HuH-7 (cell line): ENCODE measurements around the gene POFUT1.
"Not testable (repeated sequence)": the region's sequence is repeated elsewhere in the genome, so short reads cannot be mapped to it uniquely, and the experiment has no call there.

ENCODE experiments used
- DNase-seq: peaks from one replicate; pipeline ENCODE4 v3.0.0; 2011; ENCODE audit warnings: low spot score

The POFUT1 gene

DNA sequence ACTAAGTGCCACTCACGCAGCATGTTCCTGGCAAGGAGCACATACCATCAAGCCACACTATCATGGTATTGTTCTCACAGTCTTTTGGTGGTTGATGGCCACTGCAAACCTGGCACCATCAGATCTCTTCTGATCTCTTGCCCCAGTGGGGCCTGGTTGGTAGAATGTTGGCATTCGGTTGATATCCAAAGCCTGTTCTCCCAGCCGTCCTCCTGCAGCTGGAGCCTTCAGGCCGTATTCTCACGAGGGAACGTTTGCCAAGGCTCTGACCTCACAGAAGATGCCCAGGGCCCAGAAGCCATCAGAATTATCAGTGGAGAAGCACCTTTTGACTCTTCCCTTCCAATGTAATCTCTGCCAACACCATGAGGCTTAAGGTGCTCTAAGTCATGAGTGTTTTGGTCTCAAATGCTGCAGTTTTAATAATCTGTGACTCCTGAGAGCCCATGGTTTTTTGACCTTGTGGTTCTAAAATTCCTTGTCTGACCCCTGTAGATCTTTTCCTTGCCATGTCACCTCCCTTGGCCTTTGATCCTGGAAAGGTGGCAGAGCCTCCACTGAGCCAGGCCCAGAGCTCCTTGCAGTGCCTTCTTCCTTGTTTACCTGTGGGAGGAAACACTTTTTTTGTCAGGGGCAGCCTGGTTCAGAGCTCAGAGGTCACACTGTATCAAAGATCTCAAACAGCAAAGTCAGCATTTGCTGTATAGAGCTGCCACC is 27.8 kb downstream of the POFUT1 start:
- DNase-seq: no peak

DNA sequence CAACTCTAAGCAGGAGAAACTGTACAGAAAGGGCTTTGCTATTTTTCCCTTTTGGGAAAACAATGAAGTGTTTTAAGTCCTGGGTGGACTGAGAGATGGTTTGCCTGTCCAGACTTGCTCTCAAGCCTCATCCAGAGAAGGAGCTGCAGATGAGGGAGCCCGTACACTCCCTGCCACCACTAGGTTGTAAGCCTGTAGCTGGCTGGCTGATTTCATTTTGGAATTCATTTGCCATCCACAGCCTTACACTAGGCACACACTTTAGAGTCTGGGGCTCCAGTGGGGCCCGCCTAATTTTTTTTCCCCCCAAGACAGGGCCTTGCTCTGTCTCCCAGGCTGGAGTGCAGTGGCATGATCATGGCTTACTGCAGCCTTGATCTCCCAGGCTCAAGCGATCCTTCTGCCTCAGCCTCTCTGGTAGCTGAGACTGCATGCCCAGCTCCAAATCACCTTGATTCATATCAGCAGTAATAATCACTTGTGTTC is 28.4 kb downstream of the POFUT1 start:
- no peak for DNase-seq

DNA sequence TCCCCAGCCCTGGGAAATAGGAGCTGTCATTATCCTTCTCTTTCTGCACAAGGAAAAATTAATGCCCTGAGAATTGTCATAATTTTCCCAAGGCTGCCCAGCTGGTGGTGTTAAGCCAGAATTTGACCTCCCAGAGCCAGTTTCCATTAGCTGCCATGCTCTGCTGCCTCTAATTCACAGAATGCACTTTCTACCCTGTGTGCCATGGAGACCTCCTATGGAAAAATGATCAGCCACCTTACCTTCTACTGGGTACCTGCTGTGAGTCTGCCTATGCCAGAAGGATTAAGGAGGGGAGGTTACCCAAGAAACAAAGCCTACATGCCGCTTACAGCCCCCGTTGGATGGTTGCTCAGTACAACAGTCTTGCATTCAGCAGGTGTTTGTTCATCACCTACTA is 29.1 kb downstream of the POFUT1 start:
- DNase-seq: no peak

DNA sequence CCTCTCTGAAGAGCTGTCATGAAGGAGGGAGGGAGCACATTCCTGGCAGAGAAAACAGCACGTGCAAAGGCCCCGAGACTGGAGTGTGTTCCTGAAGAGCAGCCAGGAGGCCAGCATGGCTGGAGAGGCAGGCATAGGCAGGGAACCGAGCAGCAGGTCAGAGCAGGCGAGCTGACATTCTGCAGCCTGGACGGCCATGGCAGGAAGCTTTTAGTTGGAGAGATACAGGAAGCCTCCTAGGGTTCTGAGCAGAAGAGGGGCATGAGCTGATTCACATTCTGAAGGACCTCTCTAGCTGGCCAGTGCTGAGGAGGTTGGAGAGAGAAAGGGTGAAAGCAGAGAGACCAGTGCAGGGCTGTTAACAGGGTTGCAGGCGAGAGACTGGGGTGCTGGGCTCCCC is 29.7 kb downstream of the POFUT1 start:
- no peak for DNase-seq

DNA sequence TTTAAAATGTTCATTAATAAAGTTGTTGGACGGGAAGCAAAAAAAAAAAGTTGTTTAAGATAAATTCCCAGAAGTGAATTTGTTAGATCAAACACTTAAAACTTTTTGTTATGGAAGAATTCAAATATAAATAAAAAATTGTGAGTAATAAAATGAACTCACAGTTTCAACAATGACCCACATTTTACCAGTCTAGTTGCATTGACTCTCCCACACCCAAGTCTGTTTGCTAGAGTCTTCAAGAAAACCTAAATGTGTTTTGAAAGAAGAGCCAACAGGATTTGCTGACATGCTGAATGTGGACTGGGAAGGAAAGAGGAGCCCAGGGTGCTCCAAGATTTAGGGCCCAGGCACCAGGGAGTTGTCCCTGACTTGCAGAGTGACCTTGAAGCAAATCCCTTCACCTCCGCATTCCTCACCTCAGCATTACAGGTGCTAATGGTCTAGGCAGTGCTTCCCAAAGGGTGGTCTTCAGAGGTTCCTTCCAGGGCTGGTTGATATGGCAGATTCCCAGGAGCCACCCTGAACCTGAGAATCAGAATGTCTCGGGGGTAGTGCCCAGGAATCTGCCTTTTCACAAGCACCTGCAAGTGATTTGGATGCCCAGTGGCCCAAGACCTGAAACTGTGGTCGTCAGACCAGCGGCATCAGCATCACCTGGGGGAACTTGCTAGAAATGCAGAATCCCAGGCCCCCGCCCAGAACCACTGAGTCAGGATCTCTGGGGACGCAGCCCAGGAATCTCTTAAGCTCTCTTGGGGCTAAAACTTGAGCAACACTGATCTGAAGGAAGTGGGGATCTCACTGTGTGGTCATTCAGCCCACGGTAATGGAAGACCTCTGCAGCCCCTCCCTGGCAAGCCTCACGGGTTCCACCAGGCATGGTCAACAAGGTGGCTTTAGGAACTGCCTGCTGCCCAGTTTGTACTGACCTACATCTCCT is 31.1 kb downstream of the POFUT1 start:
- no peak for DNase-seq

DNA sequence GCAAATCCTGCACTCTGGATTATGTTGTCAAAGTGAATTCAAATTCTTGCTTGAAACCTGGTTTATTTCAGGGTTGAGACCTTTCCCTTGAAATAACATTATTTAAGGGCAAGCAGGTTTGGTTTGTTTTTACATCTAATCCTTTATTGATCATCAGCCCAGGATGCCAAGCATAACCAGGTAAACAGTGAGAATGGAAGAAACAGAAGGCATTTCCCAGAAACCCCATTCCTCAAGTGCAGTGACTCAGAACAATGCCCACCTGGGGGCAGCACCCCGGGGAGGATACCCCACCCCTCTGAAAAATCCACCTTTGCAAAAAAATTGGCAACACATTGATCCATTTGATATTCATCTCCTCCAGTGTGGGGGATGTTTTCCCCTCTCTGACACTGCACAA is 32.5 kb downstream of the POFUT1 start:
- DNase-seq: no peak

DNA sequence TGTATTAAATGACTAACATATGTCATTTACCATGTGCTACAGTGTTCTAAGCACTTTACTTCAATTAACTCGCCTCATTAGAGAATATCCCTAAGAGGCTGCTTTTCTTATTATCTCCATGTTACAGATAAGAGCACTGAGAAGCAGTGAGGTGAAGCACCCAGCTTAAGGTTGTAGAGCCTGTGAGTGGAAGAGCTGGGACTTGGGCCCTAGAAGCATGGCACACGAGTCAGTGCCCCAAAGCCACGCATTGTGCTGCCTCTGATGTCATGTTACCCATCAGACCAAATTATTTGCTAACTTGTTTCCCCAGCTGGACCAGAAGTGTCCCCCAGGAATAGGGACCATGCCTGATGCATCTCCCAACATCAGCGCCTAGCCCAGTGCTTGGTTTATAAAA is 34.1 kb downstream of the POFUT1 start:
- no peak for DNase-seq

DNA sequence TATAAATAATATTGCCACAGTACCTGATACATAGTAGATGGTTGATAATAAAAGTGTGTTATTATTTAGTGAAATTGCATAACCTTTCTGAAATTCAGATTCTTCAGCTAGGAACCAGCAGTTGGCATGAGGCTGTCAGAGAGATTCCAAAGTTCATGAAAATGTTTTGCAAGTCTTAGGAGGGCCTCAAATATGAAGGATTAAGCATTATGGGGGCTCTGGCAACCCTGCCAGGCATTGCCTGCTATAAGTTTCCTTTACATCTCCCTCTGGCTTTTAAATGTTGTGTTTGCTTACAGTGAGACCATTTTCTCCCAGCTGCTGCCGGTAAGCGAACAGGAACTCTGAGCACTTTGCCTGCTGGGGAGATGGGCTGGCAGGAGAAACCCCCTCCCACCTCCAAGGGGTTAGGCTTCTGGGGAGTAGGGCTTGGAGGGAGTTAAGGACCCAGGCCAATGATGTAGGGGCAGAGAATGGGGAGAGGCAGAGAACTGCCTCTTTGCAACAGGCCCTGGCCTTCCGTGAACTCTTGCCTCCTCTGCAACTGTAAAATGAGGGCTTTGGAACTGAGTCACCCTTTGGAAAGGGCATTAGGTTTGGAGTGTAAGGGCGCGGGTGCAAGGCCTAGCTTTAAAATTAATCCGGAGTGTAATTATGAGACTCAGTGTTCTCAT is 36.6 kb downstream of the POFUT1 start:
- DNase-seq: no peak

DNA sequence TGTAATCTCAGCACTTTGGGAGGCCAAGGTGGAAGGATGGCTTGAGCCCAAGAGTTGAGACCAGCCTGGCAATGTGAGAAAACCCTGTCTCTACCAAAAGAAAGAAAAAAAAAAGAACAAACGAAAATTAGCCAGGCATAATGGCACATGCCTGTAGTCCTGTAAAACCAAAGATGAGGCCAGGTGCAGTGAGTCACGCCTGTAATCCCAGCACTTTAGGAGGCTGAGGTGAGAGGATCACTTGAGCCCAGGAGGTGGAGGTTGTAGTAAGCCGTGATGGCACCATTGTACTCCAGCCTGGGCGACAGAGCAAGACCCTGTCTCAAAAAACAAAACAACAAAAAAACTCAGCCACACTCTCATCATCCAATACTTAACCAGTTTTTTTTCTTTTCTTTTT is 37.3 kb downstream of the POFUT1 start:
- DNase-seq: no peak

DNA sequence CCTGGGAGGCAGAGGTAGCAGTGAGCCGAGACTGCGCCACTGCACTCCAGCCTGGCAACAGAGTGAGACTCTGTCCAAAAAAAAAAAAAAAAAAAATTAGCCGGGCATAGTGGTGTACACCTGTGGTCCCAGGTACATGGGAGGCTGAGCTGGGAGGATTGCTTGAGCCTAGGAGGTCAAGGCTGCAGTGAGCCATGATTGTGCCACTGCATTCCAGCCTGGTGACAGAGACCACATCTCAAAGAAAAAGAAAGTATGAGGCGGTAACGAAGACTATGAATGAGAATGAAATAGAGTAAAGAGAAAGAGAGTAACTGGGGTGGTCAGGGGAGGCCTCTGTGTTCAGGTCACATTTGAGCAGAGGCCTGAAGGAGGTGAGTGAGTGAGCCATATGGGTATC is 38.5 kb downstream of the POFUT1 start:
- DNase-seq: not testable (repeated sequence)

DNA sequence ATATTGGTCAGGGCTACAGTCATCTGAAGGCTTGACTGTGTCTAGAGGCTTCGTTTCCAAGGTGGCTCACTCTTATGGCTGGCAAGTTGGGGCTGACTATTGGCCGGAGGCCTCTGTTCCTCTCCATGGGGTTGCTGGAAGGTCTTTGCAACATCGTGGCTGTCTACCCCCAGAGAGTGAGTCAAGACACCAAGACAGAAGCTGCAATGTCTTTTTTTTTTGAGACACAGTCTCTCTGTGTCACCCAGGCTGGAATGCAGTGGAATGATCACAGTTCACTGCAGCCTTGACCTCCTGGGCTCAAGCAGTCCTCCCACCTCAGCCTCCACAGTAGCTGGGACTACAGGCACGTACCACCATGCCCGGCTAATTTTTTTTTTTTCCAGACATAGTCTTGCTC is 40.4 kb downstream of the POFUT1 start:
- DNase-seq: no peak

DNA sequence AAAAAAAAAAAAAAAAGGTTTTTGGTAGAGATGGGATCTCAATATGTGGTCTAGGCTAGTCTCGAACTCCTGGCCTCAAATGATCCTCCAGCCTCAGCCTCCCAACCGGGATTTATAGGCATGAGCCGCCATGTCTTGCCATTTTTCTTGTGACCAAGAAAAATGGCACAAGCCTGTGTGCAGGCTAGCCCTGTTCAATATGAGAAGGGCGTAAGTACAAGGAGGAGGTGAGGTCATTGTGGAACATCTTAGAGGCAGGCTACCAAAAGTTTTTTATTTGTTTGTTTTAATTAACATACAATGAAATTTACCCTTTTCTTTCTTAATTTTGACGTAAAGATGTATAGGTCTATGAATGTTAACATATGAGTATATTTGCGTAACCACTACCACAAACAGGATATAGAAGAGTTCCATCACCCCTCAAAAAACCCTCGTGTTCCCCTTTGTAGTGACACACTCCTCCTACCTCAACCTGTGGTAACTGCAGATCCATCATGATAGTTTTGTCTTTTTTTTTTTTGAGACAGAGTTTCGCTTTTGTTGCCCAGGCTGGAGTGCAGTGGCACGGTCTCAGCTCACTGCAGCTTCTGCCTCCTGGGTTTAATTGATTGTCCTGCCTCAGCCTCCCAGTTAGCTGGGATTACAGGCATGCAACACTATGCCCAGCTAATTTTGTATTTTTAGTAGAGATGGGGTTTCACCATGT is 41.5 kb downstream of the POFUT1 start:
- DNase-seq: no peak

DNA sequence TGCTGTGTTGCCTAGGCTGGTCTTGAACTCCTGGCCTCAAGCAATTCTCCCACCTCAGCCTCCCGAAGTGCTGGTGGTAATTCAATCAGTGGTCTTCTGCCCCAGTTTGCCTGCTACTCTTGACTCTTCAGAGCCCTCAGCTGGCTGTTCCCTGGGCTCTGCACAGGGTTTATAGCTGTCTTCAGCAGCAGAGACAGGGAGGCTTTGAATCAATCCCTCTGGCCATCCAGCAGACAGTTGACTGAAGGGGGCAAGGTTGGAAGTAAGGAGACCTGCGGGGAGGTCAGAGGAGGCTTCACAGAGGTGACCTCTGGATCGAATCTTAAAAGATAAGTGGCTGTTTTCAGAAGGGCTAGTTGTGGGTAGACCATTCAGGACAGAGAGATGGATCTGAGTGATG is 43.8 kb downstream of the POFUT1 start:
- DNase-seq: no peak

DNA sequence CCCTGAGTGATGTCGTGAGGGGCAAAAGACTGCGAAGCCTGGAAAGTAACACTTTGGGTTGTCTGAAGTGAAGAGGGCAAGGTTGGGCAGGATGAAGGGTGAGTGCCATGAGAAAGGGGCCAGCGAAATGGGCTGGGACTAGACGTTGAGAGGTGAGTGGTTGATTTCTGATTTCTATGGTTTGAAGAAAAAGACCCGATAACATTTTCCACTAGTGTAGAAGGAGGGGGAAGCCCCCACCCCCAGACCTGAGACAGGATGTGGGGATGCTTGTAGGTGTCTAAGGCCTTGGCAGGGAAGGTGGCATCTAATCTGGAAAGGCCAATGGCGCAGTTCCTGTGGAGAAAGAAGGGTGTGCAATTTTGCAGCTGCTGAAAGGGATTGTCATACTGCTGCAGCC is 44.5 kb downstream of the POFUT1 start:
- no peak for DNase-seq

DNA sequence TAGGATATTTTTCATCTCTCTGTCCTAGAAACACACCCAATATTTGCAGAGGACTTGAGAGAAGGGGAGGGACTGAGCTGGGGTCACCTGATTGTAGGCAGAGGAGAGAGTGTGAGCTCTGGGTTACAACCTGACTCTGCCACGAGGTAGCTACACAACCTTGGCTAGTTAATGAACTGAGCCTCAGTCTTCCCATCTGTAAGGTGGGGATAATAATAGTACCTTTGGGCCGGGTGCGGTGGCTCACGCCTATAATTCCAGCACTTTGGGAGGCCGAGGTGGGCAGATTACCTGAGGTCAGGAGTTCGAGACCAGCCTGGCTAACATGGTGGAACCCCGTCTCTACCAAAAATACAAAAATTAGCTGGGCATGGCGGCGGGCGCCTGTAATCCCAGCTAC is 53.3 kb downstream of the POFUT1 start:
- DNase-seq: not testable (repeated sequence)

DNA sequence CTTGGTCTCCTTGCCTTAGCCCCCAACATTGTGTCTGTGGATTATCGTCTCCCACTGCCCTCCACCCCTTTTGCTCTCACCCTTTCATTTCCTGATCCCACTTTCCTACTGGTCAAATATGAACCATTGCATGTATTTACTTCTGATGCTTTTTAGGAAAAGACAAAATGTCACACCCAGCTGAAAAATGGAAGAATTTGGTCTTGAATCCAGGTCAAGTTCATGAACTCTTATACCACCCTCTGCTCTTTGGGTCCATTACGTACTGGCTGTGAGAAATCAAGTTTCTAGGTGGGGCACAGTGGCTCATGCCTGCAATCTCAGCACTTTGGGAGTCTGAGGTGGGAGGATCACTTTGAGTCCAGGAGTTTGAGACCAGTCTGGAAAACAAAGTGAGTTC is 54.0 kb downstream of the POFUT1 start:
- no peak for DNase-seq

DNA sequence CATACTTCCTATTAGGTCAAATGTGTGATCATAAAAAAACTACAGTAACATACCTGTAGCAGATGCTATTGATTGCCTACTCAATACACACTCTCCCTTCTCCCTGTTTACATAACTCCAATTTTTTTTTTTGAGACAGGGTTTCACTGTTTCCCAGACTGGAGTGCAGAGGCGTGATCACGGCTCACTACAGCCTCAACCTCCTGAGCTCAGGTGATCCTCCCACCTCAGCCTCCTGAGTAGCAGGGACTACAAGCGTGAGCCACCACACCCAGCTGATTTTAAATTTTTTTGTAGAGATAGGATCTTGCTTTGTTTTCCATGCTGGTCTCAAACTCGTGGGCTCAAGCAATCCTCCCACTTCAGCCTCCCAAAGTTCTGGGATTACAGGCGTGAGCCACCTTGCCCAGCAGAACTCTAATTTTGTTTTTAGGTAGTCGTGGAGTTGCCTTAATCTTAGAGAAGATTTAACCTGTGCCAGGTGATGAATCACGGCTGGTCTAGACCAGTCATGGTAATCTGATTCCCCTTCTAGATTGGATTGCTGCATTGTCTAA is 55.8 kb downstream of the POFUT1 start:
- DNase-seq: no peak

DNA sequence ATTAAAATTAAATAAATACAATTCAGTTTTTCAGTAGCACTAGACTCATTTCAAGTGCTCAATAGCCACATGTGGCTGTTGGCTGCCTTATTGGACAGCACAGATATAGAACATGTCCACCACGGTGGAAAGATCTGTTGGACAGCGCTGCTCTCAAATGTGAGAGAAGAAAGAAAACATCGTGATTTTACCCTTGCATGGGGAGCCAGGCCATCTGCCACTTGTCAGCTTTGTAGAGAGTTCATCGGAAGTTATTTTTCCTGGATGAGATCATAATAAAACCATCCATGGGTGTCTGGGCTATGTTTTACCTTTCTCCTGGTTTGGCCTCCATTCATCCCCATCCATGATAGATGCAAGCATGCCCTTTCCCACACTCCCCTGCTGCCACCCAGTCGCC is 63.9 kb downstream of the POFUT1 start:
- DNase-seq: no peak

DNA sequence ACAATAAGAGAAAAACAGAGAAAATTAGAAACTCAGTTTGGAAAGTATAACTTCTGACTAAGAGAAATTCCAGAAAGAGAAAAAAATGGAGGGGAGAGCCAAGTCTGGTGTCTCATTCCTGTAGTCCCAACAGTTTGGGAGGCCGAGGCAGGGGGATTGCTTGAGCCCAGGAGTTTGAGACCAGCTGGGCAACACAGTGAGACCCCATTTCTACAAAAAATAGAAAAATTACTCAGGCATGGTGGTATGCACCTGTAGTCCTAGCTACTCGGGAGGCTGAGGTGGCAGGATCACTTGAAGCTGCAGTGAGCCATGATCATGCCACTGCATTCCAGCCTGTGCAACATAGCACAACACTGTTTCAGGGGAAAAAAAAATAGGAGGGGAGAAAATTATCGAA is 66.7 kb downstream of the POFUT1 start:
- DNase-seq: no peak

DNA sequence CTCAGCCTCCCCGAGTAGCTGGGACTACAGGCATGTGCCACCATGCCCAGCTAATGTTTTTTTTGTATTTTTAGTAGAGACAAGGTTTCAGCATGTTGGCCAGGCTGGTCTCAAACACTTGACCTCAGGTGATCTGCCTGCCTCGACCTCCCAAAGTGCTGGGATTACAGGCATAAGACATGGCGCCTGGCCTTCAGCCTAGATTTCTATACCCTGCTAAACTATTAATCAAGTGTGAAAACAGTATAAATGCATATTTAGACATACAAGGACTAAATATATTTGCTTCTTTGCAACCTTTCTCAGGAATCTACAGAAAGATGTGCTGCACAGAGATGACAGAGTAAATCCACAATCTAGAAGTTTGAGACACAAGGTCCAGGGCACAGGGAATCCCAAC is 67.5 kb downstream of the POFUT1 start:
- not testable (repeated sequence) for DNase-seq

DNA sequence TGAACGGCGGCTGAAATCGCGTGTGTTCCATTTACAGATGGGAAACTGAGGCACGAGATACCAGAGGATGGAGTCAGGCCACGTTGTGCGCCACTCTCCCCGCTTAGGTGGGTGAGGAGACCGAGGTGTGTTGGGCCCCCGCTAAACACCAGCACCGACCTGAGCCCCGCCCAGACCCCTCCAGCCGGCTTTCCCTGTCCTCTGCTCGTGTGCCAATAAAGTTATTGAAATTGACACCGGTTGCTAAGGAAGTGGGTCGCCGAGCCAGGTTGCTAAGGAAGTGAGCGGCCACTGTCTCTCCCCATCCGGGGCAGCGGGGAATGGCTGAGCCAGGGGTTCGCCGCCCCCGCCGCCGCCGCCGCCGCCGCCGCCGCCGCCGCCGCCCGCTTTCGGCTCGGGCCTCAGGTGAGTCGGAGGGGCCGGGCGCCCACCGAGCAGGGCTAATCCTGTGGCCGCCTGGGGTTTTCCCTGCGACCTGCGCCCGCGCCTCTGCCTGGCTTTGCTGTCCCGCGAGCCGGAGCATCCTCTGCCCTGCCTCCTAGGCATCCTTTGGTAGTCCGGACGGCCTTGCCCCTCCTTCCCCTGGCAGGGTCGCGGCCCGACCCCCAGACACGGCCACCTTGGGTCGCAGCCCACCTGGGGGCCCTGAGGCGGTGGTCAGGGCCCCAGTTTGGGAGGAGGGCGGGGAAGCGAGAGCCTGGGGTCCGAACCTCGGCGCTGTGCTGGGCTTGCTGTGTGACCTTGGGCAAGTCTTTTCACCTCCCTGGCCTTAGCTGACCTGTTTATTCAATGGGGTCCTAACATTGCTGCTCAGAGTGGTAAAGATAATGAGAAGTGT is 69.9 kb downstream of the POFUT1 start, which contains the start of gene KIF3B:
Gene KIF3B (plus strand): TSS at position 291 of the 838 bp plus-strand sequence. CDS start 32,127 bp downstream, outside the sequence.
- DNase-seq: peak; percentile 97
